ENCODE results near the gene BCAN.

BCAN gene

GRCh38 chr1:156644640-156645039 is 2.7 kb downstream of the BCAN start:
- no peak for DNase-seq (ENCODE audit: low spot score)

GRCh38 chr1:156645056-156645455 is 3.1 kb downstream of the BCAN start:
- no peak for DNase-seq (ENCODE audit: low spot score)

DNA sequence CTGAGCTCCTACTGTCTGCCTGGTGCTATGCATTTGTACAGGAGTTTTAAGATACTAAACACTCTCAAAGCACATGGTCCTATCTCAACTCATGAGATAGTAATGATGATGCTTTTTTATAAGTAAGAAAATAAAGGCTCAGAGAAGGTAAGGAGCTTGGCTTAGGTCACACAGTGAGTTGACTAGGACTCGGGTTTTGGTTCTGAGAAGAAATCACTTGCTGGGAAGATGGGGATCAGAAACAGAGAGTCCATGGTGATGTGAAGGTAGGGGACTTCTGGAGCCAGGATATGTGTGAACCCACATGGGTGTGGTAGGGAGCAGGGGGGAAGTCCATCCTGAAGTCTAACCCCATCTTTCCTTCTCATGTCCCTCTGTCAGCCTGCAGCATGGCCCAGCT is 3.7 kb downstream of the BCAN start:
- DNase-seq (ENCODE audit: low spot score), result no peak

- no peak for DNase-seq (ENCODE audit: low spot score)
These were observed 4.9 kb downstream of the BCAN start for GRCh38 chr1:156646738-156647211.

DNA sequence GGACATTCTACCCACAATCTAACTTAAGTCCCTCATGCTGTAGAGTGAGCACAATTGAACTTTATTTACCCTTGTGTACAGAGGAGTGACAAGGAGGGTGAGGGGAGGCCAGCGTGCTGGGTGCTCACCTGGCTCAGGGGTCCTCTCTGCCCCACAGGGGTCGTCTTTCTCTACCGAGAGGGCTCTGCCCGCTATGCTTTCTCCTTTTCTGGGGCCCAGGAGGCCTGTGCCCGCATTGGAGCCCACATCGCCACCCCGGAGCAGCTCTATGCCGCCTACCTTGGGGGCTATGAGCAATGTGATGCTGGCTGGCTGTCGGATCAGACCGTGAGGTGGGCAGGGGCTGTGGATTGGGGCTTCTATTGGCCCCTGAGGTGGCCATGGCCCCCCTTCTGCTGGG is 5.4 kb downstream of the BCAN start:
- no peak for DNase-seq (ENCODE audit: low spot score)

GRCh38 chr1:156648496-156648895 is 6.6 kb downstream of the BCAN start:
- no peak for DNase-seq (ENCODE audit: low spot score)

DNA sequence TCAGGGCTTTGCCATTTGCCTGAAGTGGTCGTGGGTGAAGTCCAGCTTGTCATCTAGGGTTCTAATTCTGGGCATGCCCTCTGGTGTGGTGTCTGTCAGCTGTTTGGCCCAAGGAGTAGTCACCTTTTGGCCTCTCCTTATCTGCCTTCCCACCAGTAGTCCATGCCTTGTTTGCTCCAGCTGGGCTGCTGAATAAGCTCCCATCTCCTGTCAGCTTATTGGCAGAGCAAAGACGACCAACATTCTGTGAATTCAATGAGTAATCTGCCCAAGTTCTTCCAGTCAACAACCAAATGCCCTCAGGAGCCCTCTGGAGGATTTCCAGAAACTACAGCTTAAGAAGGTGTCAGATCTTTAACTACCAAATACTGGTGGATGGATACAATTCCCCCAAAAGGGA is 7.0 kb downstream of the BCAN start:
- DNase-seq (ENCODE audit: low spot score), result no peak

DNA sequence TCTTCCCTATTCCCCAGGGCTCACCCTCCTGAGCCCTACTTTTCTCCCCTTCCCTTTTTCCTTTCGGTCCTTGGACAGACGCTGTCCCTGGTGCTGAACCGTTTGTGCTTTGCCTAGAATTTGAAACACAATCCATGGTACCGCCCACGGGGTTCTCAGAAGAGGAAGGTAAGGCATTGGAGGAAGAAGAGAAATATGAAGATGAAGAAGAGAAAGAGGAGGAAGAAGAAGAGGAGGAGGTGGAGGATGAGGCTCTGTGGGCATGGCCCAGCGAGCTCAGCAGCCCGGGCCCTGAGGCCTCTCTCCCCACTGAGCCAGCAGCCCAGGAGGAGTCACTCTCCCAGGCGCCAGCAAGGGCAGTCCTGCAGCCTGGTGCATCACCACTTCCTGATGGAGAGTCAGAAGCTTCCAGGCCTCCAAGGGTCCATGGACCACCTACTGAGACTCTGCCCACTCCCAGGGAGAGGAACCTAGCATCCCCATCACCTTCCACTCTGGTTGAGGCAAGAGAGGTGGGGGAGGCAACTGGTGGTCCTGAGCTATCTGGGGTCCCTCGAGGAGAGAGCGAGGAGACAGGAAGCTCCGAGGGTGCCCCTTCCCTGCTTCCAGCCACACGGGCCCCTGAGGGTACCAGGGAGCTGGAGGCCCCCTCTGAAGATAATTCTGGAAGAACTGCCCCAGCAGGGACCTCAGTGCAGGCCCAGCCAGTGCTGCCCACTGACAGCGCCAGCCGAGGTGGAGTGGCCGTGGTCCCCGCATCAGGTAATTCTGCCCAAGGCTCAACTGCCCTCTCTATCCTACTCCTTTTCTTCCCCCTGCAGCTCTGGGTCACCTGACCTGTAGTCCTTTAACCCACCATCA is 10.4 kb downstream of the BCAN start:
- no peak for DNase-seq (ENCODE audit: low spot score)

DNA sequence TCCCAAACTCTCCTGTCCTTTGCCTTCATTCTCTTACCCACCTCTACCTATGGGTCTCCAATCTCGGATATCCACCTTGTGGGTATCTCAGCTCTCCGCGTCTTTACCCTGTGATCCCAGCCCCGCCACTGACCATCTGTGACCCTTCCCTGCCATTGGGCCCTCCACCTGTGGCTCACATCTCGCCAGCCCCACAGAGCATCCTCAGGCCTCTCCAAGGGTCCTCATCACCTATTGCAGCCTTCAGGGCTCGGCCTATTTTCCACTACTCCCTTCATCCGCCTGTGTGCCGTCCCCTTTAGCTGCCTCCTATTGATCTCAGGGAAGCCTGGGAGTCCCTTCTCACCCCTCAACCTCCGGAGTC is 11.1 kb downstream of the BCAN start:
- no peak for DNase-seq (ENCODE audit: low spot score)

DNA sequence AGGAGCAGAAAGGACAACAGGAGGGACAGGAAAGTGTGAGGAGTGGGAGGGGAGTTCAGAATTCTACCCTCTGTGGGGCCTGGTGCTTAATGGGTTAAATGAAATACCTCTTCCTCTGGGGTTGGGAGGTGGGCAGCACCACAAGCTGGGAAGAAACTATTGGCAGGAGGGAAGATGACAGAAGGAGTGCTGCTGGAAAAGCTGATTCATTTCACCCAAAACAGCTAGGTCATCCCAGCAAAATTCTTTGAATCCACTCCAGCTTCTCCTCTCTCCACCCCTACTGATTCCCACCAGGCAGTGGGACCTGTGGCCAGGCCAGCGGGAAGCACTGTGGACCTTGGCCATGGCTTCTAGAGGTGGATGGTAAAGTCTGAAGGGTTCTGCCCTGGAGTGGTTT is 12.8 kb downstream of the BCAN start:
- no peak for DNase-seq (ENCODE audit: low spot score)

- no peak for DNase-seq (ENCODE audit: low spot score)
These were observed 13.4 kb downstream of the BCAN start for GRCh38 chr1:156655151-156655903.

- DNase-seq (ENCODE audit: low spot score), result no peak
These were observed 14.1 kb downstream of the BCAN start for GRCh38 chr1:156655904-156656516.

GRCh38 chr1:156656806-156657740 is 15.2 kb downstream of the BCAN start:
- DNase-seq (ENCODE audit: low spot score), result peak; percentile 67

DNA sequence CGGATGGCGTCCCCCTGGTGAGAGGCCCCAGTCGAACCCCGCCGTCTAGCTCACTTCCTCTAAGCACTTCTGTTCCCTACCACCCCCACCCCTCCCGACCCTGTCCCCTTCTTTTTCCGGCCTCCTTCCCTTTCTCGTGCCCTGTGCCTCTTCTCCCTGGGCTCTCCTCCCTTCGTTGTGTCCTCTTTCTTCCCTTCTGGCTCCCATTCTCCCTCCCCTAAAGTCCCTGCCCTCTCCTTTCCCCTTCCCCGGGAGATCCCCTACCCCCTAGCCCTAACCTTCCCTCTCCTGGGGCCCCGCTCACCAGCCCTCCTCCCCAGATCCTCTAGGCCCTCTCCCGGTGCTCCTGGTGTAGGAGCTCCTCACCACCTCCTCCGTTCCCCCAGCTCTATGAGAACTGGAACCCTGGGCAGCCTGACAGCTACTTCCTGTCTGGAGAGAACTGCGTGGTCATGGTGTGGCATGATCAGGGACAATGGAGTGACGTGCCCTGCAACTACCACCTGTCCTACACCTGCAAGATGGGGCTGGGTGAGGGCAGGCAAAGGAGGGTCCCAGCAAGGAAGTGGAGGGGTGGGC is 15.9 kb downstream of the BCAN start:
- no peak for DNase-seq (ENCODE audit: low spot score)

DNA sequence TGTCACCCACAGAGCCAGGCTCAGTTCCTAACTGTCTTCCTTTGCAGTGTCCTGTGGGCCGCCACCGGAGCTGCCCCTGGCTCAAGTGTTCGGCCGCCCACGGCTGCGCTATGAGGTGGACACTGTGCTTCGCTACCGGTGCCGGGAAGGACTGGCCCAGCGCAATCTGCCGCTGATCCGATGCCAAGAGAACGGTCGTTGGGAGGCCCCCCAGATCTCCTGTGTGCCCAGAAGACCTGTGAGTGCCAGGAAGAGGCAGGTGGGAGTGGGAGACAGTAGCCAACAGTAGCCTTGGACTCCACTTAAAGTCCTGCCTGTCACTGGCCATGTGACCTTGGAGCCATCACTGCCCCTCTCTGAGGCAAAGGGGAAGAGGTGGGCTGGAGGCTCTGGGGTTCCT is 16.6 kb downstream of the BCAN start:
- DNase-seq (ENCODE audit: low spot score), result no peak

GRCh38 chr1:156658945-156659574 is 17.1 kb downstream of the BCAN start:
- DNase-seq (ENCODE audit: low spot score), result no peak

- no peak for DNase-seq (ENCODE audit: low spot score)
These were observed 17.7 kb downstream of the BCAN start for GRCh38 chr1:156659661-156659987.

DNA sequence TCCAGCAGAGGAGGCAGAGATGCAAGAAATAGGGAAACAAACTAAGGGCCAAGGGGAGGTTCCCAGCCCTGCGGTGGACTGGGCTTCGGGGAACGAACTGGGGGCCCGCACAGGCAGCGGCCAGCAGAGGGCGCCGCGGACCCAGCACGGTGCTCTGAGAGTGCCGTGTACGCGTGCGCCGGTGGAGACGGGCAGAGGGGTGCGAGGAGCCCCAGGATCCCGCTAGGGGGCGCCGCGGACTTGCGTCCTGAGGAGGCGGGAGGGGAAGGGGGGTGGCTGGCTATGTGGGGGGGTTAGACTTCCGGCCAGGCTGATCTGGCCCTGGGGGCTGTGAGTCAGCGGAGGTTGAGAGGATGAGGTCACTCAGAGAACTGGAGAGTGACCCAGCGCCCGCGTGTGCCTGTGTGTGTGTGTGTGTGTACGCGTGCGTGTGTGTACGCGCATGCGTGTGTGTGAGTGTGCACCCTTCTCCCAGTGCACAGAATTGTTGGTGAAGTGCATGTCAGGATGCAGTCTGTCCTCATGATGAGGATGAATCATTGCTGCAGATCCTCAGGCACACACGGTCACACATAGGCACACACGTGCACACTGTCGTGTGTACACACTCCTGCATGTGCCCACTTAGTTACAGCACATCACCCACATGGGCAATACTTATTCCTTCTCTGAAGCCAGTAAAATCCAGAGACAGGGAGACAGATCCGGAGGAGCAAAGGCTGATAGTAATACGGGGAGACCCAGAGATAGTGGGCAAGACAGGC is 18.3 kb downstream of the BCAN start:
- DNase-seq (ENCODE audit: low spot score), result peak; percentile 87

GRCh38 chr1:156660752-156661112 is 18.8 kb downstream of the BCAN start:
- no peak for DNase-seq (ENCODE audit: low spot score)

DNA sequence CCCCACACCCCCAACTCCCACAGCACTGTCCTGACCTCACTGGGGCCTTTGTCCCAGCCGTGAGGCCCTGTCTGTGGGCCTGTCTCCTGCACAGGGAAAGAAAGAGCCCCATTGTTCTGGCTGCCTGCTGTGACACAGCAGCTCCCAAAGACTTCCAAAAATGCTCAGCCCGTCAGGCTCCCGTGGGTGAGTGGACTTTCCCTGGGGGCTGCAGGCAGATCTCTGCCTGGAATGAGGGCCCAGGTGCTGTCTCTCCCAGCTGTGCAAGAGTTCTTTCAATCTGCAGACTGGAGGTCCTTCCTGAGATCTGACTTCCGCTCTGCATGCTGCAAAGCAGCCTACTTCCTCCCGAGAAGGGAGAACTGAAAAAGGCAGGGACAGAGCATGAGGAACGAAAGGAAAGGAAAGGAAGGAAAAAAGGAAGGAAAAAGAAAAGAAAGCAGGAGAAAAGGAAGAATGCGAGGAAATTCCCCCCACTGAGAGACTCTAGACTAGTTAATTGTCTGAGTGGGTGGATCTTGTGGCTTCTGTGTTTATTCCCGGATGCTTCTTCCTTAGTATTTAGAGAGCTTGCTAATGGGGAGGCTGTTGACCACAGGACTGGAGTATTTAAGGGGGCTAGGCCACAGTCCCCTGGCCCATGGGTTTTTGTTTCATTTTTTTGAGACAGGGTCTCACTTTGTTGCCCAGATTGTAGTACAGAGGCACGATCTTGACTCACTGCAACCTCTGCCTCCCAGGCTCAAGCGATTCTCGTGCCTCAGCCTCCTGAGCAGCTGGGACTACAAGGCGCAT is 20.3 kb downstream of the BCAN start:
- DNase-seq (ENCODE audit: low spot score), result no peak

Measured in CD4-positive, alpha-beta T cell treated with Interleukin-6 at 100 ng/mL for 8 hours (primary cell).